GM12874 (cell line): ENCODE data around the gene WDR89.

Experiments used
- TF ChIP-seq, protein P1 (sequence below): IDR thresholded peaks from 2 replicates; pipeline ENCODE4 v1.5.1; 2011; ENCODE audit warnings: low read depth, mild to moderate bottlenecking, control low read depth, low read length, moderate library complexity; ENCODE audit not compliant: insufficient read depth

WDR89 gene

GRCh38 chr14:63604626-63605025 is 37.0 kb downstream of the WDR89 start:
- TF ChIP-seq, protein P1, sequence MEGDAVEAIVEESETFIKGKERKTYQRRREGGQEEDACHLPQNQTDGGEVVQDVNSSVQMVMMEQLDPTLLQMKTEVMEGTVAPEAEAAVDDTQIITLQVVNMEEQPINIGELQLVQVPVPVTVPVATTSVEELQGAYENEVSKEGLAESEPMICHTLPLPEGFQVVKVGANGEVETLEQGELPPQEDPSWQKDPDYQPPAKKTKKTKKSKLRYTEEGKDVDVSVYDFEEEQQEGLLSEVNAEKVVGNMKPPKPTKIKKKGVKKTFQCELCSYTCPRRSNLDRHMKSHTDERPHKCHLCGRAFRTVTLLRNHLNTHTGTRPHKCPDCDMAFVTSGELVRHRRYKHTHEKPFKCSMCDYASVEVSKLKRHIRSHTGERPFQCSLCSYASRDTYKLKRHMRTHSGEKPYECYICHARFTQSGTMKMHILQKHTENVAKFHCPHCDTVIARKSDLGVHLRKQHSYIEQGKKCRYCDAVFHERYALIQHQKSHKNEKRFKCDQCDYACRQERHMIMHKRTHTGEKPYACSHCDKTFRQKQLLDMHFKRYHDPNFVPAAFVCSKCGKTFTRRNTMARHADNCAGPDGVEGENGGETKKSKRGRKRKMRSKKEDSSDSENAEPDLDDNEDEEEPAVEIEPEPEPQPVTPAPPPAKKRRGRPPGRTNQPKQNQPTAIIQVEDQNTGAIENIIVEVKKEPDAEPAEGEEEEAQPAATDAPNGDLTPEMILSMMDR: no peak

- TF ChIP-seq, protein P1: no peak
Measured at GRCh38 chr14:63603749-63604277, 37.9 kb downstream of the WDR89 start.

DNA sequence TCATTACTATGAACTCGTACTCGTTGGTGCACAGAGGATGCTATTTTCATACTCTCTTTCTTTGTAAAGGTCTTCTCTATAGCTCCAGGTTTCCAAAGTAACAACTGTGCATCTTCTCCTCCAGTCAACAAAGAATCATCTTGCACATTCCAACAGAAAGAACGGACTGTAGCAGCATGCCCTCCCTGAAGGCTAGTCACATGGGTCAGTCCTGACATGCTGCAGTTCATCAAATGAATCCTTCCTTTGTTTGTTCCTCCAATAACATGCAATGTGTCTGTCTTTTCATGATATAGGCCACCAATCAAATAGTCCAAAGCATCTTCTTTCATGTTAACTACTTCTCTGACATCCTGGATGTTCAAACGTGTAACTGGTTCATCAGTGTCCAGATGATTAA is 42.9 kb downstream of the WDR89 start:
- TF ChIP-seq, protein P1: no peak

DNA sequence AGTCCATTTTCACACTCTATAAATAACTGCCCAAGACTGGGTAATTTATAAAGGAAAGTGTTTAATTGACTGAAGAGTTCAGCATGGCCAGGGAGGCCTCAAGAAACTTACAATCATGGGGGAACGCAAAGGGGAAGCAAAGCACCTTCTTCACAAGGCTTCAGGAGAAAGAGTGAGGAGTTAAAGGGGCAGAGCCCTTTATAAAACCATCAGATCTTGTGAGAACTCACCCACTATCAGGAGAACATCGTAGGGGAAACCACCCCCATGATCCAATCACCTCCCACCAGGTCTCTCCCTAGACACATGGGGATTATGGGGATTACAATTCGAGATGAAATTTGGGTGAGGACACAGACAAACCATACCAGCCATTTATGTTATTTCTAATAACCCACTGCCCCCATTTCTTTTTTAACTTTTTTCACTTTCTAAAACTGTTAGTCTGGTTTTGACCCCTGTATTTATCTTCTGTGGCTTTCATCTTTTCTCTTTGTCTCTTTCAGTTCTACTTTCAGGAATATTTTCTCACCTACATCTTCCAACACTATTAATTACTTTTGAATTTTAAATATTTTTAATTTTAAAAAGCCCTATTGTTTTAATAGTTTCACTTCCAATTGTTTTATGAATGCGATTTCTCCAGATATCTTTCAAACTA is 44.5 kb downstream of the WDR89 start:
- TF ChIP-seq, protein P1: no peak

- TF ChIP-seq, protein P1: no peak
Measured at GRCh38 chr14:63594455-63595372, 47.0 kb downstream of the WDR89 start.

- TF ChIP-seq, protein P1: no peak
Measured at GRCh38 chr14:63581491-63581890, 60.2 kb downstream of the WDR89 start.

- TF ChIP-seq, protein P1: no peak
Measured at GRCh38 chr14:63578300-63578699, 63.4 kb downstream of the WDR89 start.
